ENCODE results near the gene NXPE4. TPM values are rescaled to one million over a fixed set of nuclear protein-coding genes. Genes with fewer than 3 reads are reported as not detected.

NXPE4 gene
- total RNA-seq, 1 donor: not detected

DNA sequence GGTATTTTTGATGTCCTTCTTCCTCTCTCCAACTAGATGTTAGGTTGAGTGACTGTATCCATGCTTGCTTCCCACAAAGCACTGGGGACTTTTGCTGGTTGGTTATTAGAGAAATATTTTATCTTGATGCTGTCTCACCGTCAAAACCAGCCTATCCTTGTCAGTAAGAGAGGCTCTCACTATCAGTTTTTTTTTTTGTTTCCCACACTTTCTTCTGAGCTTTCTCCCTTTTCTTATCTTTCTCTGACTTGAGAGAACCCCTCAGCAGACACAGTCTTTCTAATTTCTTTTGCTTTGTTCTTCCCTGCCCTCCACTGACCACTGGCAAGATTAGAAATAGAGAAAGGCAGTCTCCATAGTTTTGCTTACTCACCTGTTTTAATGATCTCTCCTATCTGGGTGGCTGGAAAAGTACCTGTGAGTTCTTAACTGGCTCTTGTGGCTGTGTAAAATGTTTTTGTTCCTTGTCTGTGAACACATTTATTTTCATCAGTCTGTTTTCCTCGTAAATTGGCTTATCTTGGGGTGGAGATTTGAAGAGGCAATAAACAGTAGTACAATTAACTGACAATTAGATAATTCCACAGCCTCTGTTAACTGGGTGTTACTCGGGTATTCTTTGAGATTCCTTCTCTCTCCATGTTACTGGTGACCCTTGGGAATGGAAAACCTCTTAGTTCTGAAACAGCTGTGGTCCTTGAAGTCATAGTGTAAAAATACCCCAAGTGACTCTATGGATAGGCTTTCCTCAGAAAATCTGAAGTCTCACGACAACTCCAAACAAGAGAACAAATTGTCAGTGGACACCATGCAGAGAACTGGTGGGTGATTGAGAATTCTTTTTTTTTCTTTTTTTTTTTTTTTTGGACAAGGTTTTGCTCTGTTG is 35.9 kb downstream of the NXPE4 start, which contains the start of gene NXPE1:
TSS of gene NXPE1 (minus strand) at position 457 of the 886 bp plus-strand sequence. CDS start 8,680 bp downstream, outside the sequence.
- peak; percentile 33 for DNase-seq (ENCODE audit: low read depth)
- TF ChIP-seq, protein P1, sequence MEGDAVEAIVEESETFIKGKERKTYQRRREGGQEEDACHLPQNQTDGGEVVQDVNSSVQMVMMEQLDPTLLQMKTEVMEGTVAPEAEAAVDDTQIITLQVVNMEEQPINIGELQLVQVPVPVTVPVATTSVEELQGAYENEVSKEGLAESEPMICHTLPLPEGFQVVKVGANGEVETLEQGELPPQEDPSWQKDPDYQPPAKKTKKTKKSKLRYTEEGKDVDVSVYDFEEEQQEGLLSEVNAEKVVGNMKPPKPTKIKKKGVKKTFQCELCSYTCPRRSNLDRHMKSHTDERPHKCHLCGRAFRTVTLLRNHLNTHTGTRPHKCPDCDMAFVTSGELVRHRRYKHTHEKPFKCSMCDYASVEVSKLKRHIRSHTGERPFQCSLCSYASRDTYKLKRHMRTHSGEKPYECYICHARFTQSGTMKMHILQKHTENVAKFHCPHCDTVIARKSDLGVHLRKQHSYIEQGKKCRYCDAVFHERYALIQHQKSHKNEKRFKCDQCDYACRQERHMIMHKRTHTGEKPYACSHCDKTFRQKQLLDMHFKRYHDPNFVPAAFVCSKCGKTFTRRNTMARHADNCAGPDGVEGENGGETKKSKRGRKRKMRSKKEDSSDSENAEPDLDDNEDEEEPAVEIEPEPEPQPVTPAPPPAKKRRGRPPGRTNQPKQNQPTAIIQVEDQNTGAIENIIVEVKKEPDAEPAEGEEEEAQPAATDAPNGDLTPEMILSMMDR (IDR thresholded peaks at IDR 0.05; ENCODE audit: insufficient read depth, low read depth, low read length): no peak
- no peak within 1 kb of the TSS for H3K4me3 ChIP-seq (ENCODE audit: low read depth, low read length)

DNA sequence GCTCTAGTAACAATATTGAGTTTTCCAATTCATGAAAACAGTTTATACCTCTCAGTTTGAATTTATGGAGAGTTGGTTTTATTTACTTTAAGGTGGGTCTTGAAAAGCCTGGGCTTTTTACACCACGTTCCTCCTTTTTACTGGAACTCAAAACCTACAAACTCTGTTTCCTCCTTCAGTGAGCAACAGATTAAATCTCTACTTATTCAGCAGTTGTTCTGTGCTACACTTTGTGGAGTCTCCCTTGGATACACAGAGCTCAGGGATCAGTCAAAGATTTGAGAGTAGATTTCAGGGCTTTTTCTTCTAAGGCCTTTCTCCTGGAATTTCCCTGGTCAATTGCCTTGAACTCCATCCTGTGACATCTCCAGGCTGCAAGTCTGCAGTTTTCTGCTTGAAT is 39.5 kb downstream of the NXPE4 start:
- DNase-seq (ENCODE audit: low read depth): no peak
- TF ChIP-seq, protein P1 (IDR thresholded peaks at IDR 0.05; ENCODE audit: insufficient read depth, low read depth, low read length): no peak
- H3K4me3 ChIP-seq (ENCODE audit: low read depth, low read length): no peak overlapping the region

DNA sequence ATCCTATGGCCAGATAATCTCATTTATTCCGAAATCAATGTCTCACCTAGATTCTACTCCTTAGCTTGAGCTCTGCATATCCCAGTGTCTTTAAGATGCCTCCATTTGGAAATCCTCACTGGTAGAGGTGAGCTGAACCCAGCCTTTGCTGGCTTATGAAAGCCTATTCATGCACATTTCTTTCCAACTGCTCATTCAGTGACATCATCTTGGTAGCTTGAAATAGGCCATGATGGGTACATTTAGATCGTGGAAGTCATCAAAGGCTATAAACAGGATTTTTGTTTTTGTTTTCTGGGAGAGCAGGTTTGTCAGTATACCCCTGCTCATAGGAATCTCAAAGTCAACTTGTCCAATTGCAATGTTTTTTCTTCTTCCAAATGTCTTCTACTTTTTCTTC is 41.9 kb downstream of the NXPE4 start:
- TF ChIP-seq, protein P1 (IDR thresholded peaks at IDR 0.05; ENCODE audit: insufficient read depth, low read depth, low read length): no peak
- no peak for DNase-seq (ENCODE audit: low read depth)
- H3K4me3 ChIP-seq (ENCODE audit: low read depth, low read length): no peak overlapping the region

DNA sequence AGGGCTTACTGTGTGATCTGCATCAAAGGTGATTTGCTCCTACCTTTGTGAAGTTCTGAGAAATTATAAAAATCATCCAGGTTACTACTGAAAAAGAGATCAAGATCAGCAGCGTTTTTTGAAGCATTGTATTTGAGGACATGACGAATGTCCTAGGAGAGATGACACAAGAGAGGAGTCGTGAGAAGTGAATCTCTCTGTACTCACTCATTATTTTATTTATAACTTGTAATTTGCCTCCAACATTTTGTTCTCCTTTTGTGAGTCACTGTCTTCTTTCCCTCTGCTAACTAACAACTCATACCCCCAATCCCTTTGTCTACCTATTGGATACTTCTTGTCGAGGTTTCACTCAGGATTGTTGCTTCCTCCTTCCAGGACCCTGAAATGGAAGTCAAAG is 44.5 kb downstream of the NXPE4 start:
- H3K4me3 ChIP-seq (ENCODE audit: low read depth, low read length): no peak overlapping the region
- no peak for DNase-seq (ENCODE audit: low read depth)
- TF ChIP-seq, protein P1 (IDR thresholded peaks at IDR 0.05; ENCODE audit: insufficient read depth, low read depth, low read length): no peak

DNA sequence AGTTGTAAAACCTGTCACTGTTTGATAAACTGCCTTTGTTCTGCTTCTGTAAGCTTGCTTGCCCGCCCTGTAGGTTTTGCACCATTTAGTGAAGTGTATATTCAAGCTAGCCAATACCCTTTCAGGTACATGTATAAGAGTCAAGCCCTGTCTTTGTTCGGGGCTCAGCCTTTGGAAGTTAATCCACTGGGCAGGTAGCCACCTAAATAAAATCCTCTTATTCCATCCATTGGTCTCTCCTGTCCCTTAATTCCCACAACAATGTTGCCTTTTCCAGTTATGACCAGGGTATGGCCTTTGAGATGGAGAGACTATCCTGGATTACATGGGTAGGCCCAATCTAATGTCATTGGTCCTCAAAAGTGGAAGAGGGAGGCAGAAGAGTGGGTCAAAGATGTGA is 69.9 kb downstream of the NXPE4 start:
- DNase-seq (ENCODE audit: low read depth): no peak
- TF ChIP-seq, protein P1 (IDR thresholded peaks at IDR 0.05; ENCODE audit: insufficient read depth, low read depth, low read length): no peak

DNA sequence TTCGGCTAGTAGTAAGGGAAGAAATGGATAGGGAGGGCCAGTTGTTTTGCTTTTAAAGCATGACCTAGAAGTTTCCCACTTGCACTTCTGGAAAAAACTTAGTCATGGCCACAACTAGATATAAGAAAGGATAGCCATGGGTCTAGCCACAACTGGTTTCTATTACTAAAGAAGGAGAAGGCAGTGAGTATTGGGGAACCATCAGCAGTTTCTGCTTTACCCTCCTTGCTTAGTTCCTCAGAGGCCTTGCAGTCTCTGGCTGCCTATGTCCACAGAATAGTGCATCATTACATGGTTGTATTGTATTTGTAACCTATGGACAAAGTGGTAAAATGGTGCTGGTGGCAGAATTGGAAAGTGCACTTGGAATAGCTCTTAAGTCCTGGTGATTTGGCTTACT is 71.5 kb downstream of the NXPE4 start:
- TF ChIP-seq, protein P1 (IDR thresholded peaks at IDR 0.05; ENCODE audit: insufficient read depth, low read depth, low read length): no peak
- no peak overlapping the region for H3K4me3 ChIP-seq (ENCODE audit: low read depth, low read length)
- no peak for DNase-seq (ENCODE audit: low read depth)

More for the DNA sequence above, 69.9 kb downstream of the NXPE4 start:
- no peak overlapping the region for H3K4me3 ChIP-seq (ENCODE audit: low read depth, low read length)

All from fibroblast of villous mesenchyme (primary cell).